ENCODE data around the gene SH3BP1. TPM values are rescaled to one million over a fixed set of nuclear protein-coding genes. Genes with fewer than 3 reads are reported as not detected.
A peak's percentile ranks its signal among the peaks of the same experiment; 100 is the strongest.

Gene SH3BP1
- total RNA-seq, 2 donors from 2014 or later: 77.4 to 121 TPM

DNA sequence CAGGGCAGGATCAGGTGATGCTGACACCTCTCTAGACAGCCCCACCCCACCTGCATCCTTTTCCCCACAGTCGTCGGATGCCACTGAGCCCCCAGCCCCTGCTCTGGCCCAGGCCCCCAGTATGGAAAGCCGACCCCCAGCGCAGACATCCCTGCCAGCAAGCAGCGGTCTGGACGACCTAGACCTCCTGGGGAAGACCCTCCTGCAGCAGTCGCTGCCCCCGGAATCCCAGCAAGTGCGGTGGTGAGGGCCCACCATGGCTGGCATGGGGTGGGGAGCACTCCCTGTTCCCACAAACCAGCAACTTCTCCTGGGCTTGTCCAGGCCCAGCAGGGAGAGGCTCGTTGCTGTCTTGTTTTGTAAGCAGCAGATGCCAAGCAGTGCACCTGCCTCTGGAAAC, 9.5 kb upstream of the SH3BP1 start:
- DNase-seq (no peak), ATAC-seq (no peak)
- intact Hi-C loops (cut with DNase I, micrococcal nuclease): no loop called here

DNA sequence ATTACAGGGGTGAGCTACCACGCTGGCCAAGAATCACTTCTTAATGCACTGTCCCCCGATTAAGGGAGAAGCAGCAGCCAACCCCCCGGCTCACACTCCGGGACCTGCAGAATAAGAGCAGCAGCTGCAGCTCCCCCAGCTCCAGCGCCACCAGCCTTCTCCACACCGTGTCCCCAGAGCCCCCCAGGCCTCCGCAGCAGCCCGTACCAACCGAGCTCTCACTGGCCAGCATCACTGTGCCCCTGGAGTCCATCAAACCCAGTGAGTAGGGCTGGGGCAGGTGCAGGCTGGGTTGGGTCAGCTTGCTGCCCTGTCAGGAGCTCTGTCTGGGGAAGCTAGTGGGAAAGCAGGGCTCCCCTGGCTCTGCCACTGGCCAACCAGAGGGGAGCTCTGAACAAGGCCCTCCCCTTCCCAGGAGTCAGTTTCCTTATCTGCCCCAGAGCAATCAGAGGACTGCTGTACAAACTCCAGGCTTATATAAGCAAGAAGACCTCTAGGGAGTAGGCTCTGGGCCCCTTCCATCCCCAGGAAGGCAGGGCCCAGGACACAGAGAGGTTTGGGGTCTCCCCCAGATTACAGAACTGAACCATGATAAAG, 8.5 kb upstream of the SH3BP1 start:
- DNase-seq: no peak
- intact Hi-C loops (cut with DNase I, micrococcal nuclease): no loop called here

DNA sequence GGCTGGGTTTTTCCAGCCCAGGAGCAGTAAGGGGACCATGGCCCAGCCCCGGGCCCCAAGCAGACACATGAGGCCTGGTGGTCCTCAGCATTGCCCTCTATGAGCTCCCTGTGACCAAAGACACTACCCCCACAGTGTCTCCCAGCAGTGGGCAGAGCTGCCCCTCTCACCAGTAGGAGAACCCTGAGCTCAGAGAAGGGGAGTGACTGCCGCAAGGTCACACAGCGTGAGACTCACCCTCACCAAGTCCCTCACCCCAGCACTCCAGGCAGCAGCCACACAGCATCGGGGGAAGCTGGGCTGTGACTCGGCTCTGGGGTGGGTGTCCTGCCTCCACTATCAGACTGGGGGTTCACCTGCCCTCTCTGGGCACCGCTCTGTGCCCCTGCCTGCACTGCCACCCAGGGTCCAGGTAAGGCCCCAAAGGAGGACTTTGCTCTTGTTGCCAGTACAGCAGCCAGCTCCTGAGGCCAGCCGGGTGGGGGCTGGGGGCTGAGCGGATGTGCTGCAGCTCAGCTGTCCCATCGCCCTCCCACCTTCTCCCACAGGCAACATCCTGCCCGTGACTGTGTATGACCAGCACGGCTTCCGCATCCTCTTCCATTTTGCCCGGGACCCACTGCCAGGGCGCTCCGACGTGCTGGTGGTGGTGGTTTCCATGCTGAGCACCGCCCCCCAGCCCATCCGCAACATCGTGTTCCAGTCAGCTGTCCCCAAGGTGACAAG, 7.9 kb upstream of the SH3BP1 start:
- ATAC-seq (no peak), DNase-seq (no peak)
- intact Hi-C loops (cut with DNase I, micrococcal nuclease): no loop called here

More for the DNA sequence above, 8.5 kb upstream of the SH3BP1 start:
- no peak for ATAC-seq

- intact Hi-C loops (cut with DNase I, micrococcal nuclease): no loop called here
- ATAC-seq: no peak
- DNase-seq: no peak
These were observed 7.0 kb upstream of the SH3BP1 start for GRCh38 chr22:37632174-37633088.

GRCh38 chr22:37633089-37633624, 6.3 kb upstream of the SH3BP1 start:
- DNase-seq (no peak), ATAC-seq (no peak)
- intact Hi-C loops (cut with DNase I, micrococcal nuclease): no loop called here

DNA sequence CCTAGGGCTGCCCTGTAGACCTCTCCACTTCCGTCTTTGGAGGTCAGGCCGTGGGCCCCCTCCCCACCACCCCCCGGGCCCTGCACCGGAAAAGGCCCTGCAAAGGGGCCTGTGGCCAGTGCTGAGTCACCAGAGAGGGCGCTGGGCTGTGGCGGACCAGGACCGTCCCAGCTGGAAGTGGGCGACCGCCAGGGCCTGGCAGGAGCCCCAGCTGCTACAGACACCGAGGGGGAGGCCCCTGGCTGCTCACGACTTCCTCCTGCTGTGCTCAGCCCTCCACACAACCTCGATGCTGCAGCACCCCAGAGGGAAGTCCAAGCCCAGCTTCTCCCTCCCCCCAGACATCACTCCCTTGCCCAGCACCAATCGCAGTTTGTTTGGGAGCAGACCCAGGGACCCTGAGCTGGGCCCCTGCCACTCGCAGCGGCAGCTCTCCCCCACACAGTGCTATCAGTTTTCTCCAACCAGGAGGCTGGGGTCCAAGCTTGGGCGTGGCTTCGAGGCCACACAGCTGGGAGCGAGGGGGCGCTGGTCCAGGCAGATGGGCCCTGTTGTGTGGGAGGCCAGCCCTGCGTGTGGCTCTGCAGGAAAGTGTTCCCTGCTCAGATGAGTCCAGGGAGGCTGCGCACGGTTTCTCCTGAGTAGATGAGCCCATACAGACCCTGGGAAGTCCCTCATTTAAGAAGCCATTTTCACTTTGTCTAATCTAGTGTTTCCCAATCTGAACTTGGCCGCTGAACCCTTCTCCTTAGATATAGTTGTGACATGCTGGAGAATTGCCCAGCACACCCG, 5.6 kb upstream of the SH3BP1 start:
- intact Hi-C loops (cut with DNase I, micrococcal nuclease): no loop called here
- ATAC-seq (no peak), DNase-seq (peak; percentile 80 to 84)

DNA sequence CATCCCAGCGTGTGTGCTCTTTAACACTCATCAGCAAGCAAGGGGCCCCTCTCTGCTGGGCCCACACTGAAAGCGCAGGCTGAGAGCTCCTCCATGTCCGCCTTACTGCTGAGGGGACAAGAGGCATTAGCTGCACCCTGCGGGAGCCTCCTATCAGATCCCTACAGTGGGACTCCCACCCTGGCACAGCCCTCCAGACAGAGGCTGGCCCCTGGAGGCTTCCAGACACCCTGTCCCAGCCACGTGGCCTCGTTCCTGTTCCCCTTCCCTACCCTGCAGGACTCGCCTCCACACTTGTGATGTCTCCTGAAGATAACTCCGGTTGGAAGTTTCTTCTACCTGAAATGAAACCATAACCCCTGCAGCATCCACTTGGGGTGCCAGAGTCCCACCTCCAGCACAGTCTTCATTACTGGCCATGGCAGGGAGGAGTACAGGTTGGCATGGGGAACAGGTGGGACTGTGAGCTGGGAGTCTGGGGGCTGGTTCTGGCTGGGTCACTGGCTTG, 5.0 kb upstream of the SH3BP1 start:
- no peak for ATAC-seq
- intact Hi-C loops (cut with DNase I, micrococcal nuclease): no loop called here
- no peak for DNase-seq

- ATAC-seq: no peak
- no peak for DNase-seq
- intact Hi-C loops (cut with DNase I, micrococcal nuclease): no loop called here
These were observed 4.3 kb upstream of the SH3BP1 start for GRCh38 chr22:37635157-37635556.

DNA sequence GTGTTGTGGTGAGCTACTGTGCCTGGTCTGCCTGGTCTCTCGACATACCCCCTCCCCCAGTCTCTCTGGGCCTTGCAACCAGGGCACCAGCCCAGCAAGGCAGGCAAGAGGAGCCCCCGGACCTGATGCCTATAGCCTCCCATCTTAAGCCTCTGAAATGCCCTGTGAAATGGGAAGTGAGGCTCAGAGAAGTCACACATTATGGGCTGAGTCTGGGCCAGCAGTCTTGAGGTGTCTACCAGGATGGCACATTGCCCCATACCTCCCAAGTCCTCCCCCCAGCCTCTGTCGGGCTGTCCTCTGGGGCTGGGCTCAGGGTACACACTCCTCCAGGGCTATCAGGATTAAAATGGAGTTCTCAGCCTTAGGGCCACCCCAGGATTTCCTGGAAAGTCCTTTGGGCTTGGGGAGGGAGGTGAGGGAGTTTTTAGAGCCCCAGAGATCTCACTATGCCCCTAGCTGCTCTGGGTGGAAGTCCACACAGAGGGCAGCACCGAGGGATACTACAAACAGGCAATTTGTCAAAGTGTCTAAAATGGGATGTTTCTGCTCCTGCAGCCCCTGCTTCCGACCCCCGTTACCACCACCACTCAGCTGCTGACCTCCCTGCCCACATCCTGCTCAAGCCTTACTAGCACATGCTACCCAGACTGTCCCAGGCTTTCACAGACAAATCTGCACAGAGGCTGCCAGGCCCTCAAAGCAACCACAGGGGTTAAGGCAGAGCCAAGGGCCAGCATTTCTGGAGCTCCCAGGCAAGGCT, 3.1 kb upstream of the SH3BP1 start:
- ATAC-seq (no peak), DNase-seq (no peak)
- intact Hi-C loops (cut with DNase I, micrococcal nuclease): no loop called here

DNA sequence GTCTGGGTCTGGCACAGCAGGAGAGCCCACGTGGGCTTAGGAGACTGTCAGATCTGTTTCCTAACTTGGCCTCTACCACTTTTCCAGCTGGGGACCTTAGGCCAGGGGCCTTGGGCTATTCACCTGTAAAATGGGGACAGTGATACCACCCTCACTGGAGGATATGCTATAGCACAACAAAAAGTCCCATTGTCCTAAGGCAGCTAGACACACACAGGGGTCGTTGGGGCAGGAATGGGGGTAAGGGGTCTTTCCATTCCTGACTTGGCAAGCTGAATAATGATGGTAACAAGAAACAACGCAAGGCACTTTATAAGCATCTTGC, 2.6 kb upstream of the SH3BP1 start:
- DNase-seq (no peak), ATAC-seq (no peak)
- intact Hi-C loops (cut with DNase I, micrococcal nuclease): no loop called here

GRCh38 chr22:37638391-37639069, 939 bp upstream of the SH3BP1 start:
- ATAC-seq: peak; percentile 63
- peak; percentile 78 to 88 for DNase-seq
- intact Hi-C loops (cut with DNase I, micrococcal nuclease): no loop called here

- ATAC-seq: peak; percentile 1
- no peak for DNase-seq
- intact Hi-C loops (cut with DNase I, micrococcal nuclease): loop anchor here in 1 of 2 donors (10.0 kb wide), 1 partner anchor 155 kb away; no protein-coding TSS in a partner anchor
These were observed 512 bp downstream of the SH3BP1 start for GRCh38 chr22:37639771-37640590.

DNA sequence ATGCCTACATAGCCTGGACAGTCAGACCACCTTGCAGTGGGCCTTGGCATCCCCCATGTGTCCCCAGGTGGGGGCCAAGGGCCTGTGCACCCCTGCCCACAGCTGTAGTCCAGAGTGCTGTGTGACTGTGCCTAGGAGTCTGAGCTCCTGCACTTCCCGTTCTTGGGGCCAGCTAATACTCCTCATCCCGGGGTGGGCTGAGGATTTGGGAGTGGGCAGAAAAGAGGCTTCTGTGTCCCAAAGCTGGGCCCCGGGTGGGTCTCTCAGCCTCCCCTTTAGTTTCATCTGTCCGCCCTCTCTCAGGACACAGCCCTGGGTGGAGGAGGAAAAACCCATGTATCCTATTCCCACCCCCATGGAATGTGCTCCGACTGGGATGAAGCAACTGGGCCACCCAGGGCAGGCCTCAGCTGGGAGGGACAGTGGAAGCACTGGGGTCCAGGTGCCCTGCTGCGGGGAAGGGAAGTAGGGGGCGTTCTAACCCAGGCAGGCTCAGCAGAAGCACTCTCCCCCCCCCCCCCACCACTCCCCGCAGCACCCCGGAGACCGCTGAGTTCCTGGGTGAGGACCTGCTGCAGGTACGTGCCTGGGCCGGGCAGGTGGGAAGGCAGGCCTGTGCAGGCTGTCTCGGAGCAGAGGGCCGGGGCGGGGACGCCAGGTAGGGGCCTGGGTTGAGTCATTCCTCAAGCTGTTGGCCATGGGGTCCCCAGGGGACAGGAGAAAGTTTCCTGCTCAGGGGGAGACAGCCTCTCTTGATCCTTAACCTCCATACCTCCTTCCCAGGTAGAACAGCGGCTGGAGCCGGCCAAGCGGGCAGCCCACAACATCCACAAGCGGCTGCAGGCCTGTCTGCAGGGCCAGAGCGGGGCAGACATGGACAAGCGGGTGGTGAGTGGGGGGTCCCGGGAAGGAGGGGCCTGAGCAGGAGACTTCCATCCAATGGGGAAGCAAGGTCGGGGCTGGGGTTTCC, 1.4 kb downstream of the SH3BP1 start:
- ATAC-seq (peak; percentile 33), DNase-seq (no peak)
- intact Hi-C loops (cut with DNase I, micrococcal nuclease): loop anchor here in 1 of 2 donors (10.0 kb wide), 1 partner anchor 154 kb away; no protein-coding TSS in a partner anchor

GRCh38 chr22:37641561-37641949, 2.1 kb downstream of the SH3BP1 start:
- peak; percentile 56 for ATAC-seq
- DNase-seq: peak; percentile 67 to 86
- intact Hi-C loops (cut with DNase I, micrococcal nuclease): loop anchor here in 1 of 2 donors (10.0 kb wide), 1 partner anchor 153 kb away; no protein-coding TSS in a partner anchor

- ATAC-seq (peak; percentile 22), DNase-seq (peak; percentile 82 to 94)
- intact Hi-C loops (cut with DNase I, micrococcal nuclease): loop anchor here in 1 of 2 donors (2.0 to 10.0 kb wide), 2 partner anchors 37 to 151 kb away; no protein-coding TSS in a partner anchor
These were observed 3.9 kb downstream of the SH3BP1 start for GRCh38 chr22:37643225-37643847.
